ENCODE data around the gene KIF7. TPM values are rescaled to one million over a fixed set of nuclear protein-coding genes. Genes with fewer than 3 reads are reported as not detected.

KIF7 gene
- total RNA-seq, 3 donors from 2014 or later = 1.6 to 9.4 (median 3.1) TPM

GRCh38 chr15:89632563-89633430 is 22.5 kb downstream of the KIF7 start:
- ATAC-seq (no peak), DNase-seq (no peak)
- no peak for TF ChIP-seq CTCF (IDR thresholded peaks at IDR 0.05)
- intact Hi-C loops (cut with DNase I, micrococcal nuclease) = no loop called here
- peaks cover 3% of the 10 kb centered on the region for H3K36me3 ChIP-seq (ENCODE audit: low read depth)
- no peaks in the 10 kb centered on the region for H3K9me3 ChIP-seq
- H3K4me1 ChIP-seq (ENCODE audit: low read depth) = no peaks in the 10 kb centered on the region
- H3K4me3 ChIP-seq = no peak overlapping the region

- H3K4me1 ChIP-seq (ENCODE audit: low read depth) = no peaks in the 10 kb centered on the region
- TF ChIP-seq CTCF (IDR thresholded peaks at IDR 0.05) = no peak
- H3K4me3 ChIP-seq = no peak overlapping the region
- ATAC-seq = no peak
- DNase-seq = no peak
- H3K9me3 ChIP-seq = no peaks in the 10 kb centered on the region
- intact Hi-C loops (cut with DNase I, micrococcal nuclease) = no loop called here
- H3K36me3 ChIP-seq (ENCODE audit: low read depth) = peaks cover 3% of the 10 kb centered on the region
Observed at GRCh38 chr15:89631902-89632264, 23.4 kb downstream of the KIF7 start.

- H3K36me3 ChIP-seq (ENCODE audit: low read depth) = peaks cover 3% of the 10 kb centered on the region
- no peak for TF ChIP-seq CTCF (IDR thresholded peaks at IDR 0.05)
- intact Hi-C loops (cut with DNase I, micrococcal nuclease) = no loop called here
Observed at GRCh38 chr15:89630974-89631901, 24.0 kb downstream of the KIF7 start.

GRCh38 chr15:89630260-89630659 is 25.0 kb downstream of the KIF7 start:
- H3K36me3 ChIP-seq (ENCODE audit: low read depth) = peaks cover 3% of the 10 kb centered on the region
- DNase-seq (no peak), ATAC-seq (no peak)
- no peak overlapping the region for H3K4me3 ChIP-seq
- no peak for TF ChIP-seq CTCF (IDR thresholded peaks at IDR 0.05)
- intact Hi-C loops (cut with DNase I, micrococcal nuclease) = no loop called here
- no peaks in the 10 kb centered on the region for H3K4me1 ChIP-seq (ENCODE audit: low read depth)
- H3K9me3 ChIP-seq = no peaks in the 10 kb centered on the region

More at GRCh38 chr15:89630974-89631901, 24.0 kb downstream of the KIF7 start:
- no peak for ATAC-seq
- no peaks in the 10 kb centered on the region for H3K4me1 ChIP-seq (ENCODE audit: low read depth)
- H3K9me3 ChIP-seq = no peaks in the 10 kb centered on the region
- H3K4me3 ChIP-seq = no peak overlapping the region
- DNase-seq = no peak

GRCh38 chr15:89629829-89630228 is 25.4 kb downstream of the KIF7 start:
- H3K36me3 ChIP-seq (ENCODE audit: low read depth) = peaks cover 3% of the 10 kb centered on the region
- intact Hi-C loops (cut with DNase I, micrococcal nuclease) = no loop called here
- DNase-seq (no peak), ATAC-seq (no peak)
- H3K4me1 ChIP-seq (ENCODE audit: low read depth) = no peaks in the 10 kb centered on the region
- TF ChIP-seq CTCF (IDR thresholded peaks at IDR 0.05) = no peak
- no peak overlapping the region for H3K4me3 ChIP-seq
- no peaks in the 10 kb centered on the region for H3K9me3 ChIP-seq
